PFSK-1 (cell line): ENCODE results near the gene SMIM5.

ENCODE experiments used
- FOXP2 ChIP-seq: optimal IDR thresholded peaks from 2 replicates; pipeline ENCODE3; 2011; ENCODE audit warnings: borderline replicate concordance, control low read depth, inconsistent platforms; ENCODE audit not compliant: insufficient read depth; ENCODE audit errors: extremely low read length, extremely low read depth
- POLR2AphosphoS5 ChIP-seq: IDR thresholded peaks from 2 replicates; pipeline ENCODE4 v1.6.1; 2012; ENCODE audit warnings: low read depth, mild to moderate bottlenecking, control low read depth, low read length, moderate library complexity
- SIN3A ChIP-seq: IDR thresholded peaks from 2 replicates; pipeline ENCODE4 v1.6.1; 2012; ENCODE audit warnings: mild to moderate bottlenecking, low read length, moderate library complexity, borderline replicate concordance; ENCODE audit not compliant: insufficient read depth
- TAF1 ChIP-seq: IDR thresholded peaks from 2 replicates; pipeline ENCODE4 v1.6.1; 2012; ENCODE audit warnings: low read length, control low read depth, borderline replicate concordance; ENCODE audit not compliant: insufficient read depth
- TF ChIP-seq, protein P1 (sequence below), 2 experiments: IDR thresholded peaks; 2 replicates each; pipeline versions ENCODE4 v1.6.1 to v1.8.0; 2011 to 2012; ENCODE audit warnings: low read depth in 2 of 2, low read length in 2 of 2, control low read depth in 1 of 2, inconsistent platforms in 1 of 2, mild to moderate bottlenecking in 1 of 2, moderate library complexity in 1 of 2; ENCODE audit not compliant: insufficient read depth in 1 of 2

SMIM5 gene

DNA sequence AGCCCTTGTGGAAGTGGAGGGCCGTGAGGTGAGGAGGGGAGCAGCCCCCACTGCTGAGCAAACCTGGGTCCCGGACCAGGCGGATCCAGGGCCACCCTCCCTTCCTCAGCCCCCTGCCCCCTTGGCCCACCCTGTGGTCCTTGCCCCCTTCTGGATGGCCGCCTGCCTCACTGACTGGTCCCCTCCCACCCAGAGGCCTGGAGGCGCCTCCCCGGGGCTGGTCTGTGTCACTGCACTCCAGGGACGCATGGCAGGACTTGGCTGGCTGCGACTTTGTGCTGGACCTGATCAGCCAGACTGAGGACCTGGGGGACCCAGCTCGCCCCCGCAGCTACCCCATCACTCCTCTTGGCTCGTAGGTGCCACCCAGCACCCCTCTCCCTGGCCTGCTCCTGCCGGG lies 19.2 kb upstream of the SMIM5 start:
- no peak for TF ChIP-seq FOXP2

DNA sequence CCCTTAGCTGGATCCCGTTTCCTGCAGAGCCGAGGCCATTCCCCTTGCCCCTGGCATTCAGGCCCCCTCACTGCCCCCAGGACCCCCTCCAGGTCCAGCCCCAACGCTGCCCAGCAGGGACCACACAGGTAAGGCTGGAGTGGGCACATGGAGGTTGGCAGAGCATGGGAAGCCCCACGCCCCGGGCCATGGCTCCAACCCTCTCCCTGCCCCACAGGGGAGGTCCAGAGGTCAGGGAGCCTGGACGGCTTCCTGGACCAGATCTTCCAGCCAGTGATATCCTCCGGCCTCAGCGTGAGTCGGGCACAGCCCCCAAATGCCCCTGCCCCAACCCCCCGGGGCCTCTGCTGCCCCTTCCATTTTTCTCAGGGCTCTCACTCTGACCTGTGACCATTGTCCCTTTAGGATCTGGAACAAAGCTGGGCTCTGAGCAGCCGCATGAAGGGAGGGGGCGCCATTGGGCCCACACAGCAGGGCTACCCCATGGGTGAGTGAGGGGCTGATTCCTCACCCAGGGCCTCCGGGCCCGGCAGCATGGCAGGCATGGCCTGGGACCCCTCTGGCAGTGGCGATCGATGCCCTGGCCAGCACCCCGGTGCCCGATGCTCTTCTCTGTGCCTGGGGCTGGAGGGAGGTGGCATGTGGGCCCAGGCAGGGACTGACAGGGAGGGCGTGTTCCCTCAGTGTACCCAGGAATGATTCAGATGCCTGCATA lies 18.5 kb upstream of the SMIM5 start:
- TF ChIP-seq SIN3A (no peak), TAF1 (no peak), FOXP2 (no peak), POLR2AphosphoS5 (no peak)
- TF ChIP-seq, protein P1, sequence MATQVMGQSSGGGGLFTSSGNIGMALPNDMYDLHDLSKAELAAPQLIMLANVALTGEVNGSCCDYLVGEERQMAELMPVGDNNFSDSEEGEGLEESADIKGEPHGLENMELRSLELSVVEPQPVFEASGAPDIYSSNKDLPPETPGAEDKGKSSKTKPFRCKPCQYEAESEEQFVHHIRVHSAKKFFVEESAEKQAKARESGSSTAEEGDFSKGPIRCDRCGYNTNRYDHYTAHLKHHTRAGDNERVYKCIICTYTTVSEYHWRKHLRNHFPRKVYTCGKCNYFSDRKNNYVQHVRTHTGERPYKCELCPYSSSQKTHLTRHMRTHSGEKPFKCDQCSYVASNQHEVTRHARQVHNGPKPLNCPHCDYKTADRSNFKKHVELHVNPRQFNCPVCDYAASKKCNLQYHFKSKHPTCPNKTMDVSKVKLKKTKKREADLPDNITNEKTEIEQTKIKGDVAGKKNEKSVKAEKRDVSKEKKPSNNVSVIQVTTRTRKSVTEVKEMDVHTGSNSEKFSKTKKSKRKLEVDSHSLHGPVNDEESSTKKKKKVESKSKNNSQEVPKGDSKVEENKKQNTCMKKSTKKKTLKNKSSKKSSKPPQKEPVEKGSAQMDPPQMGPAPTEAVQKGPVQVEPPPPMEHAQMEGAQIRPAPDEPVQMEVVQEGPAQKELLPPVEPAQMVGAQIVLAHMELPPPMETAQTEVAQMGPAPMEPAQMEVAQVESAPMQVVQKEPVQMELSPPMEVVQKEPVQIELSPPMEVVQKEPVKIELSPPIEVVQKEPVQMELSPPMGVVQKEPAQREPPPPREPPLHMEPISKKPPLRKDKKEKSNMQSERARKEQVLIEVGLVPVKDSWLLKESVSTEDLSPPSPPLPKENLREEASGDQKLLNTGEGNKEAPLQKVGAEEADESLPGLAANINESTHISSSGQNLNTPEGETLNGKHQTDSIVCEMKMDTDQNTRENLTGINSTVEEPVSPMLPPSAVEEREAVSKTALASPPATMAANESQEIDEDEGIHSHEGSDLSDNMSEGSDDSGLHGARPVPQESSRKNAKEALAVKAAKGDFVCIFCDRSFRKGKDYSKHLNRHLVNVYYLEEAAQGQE (IDR thresholded peaks at IDR 0.05; ENCODE audit: insufficient read depth in 1 of 2, low read depth in 2 of 2, low read length in 2 of 2): no peak

DNA sequence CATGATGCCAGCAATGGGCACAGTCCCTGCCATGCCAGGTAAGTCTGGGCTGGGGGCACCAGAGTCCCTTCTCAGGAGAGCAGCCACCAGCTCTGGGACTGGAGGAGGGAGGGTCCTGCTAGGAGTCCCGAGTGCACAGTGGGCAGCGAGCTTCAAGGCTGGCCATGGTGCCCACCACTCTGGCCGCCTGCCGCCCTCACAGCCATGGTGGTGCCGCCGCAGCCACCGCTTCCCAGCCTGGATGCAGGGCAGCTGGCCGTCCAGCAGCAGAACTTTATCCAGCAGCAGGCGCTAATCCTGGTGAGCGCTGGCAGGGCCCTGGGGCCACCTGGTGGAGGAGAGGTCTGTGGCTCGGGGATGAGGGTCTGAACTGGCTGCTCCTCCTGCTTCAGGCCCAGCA lies 17.9 kb upstream of the SMIM5 start:
- TF ChIP-seq POLR2AphosphoS5 (no peak), SIN3A (no peak), TAF1 (no peak), FOXP2 (no peak)
- TF ChIP-seq, protein P1 (IDR thresholded peaks at IDR 0.05; ENCODE audit: insufficient read depth in 1 of 2, low read depth in 2 of 2, low read length in 2 of 2): no peak

DNA sequence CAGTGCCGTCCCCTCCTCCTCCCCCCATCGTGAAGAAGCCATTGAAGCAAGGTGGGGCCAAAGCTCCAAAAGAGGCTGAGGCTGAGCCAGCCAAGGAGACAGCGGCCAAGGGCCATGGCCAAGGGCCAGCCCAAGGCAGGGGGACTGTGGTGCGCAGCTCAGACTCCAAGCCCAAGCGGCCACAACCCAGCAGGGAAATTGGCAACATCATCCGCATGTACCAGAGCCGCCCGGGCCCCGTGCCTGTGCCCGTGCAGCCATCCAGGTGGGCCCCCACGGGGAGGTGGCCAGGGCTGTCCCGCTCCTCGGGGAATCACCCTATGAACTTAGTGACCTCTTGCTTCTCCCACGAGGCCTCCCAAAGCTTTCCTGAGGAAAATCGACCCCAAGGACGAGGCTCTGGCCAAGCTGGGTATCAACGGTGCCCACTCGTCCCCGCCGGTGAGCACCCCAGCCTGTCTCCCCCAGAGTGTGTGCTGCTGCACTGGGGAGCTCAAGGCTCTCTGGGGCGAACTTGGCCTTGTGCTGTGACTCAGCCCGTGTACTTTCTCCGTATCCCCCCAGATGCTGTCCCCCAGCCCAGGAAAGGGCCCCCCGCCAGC lies 16.6 kb upstream of the SMIM5 start:
- TF ChIP-seq SIN3A (no peak), POLR2AphosphoS5 (no peak), FOXP2 (no peak), TAF1 (no peak)
- TF ChIP-seq, protein P1 (IDR thresholded peaks at IDR 0.05; ENCODE audit: insufficient read depth in 1 of 2, low read depth in 2 of 2, low read length in 2 of 2): no peak

DNA sequence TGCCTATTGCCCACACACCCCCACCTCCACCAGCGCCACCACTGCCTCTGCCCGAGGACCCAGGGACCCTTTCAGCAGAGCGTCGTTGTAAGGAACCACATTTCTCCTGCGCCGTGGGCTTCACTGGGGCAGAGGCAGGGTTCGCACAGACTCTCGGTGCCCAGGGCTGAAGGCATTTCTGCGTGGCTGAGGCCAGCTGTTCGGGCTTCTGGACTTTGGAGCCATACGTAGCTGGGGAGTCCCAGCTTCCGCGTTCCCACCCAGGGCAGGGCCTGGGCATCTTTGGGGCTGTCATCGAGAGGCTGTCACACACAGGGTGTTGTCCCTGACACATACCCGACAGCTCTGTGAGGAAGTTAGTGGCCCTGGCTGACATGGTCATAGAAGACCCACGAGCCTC lies 16.0 kb upstream of the SMIM5 start:
- TF ChIP-seq TAF1 (no peak), POLR2AphosphoS5 (no peak), SIN3A (no peak), FOXP2 (no peak)
- TF ChIP-seq, protein P1 (IDR thresholded peaks at IDR 0.05; ENCODE audit: insufficient read depth in 1 of 2, low read depth in 2 of 2, low read length in 2 of 2): no peak
